Fibroblast of villous mesenchyme (primary cell): ENCODE data around the gene RFNG. TPM values are rescaled to one million over a fixed set of nuclear protein-coding genes. Genes with fewer than 3 reads are reported as not detected.

Experiments used
- DNase-seq: peaks from one replicate; pipeline ENCODE4 v3.0.0-alpha.2; 2010; ENCODE audit warnings: low read depth
- H3K4me3 ChIP-seq: 2 replicates; pipeline ENCODE4 v1.5.1; 2011; ENCODE audit warnings: low read depth, mild to moderate bottlenecking, low read length
- CTCF ChIP-seq: IDR thresholded peaks from 2 replicates; pipeline ENCODE4 v1.5.1; 2012; ENCODE audit warnings: low read depth, mild to moderate bottlenecking, low read length; ENCODE audit not compliant: insufficient read depth
- total RNA-seq: library from RNA; depleted of rRNA; stranded (reverse); fragments of >200 nt; gene quantifications from 2 replicates; pipeline ENCODE4 v1.2.3, GENCODE V29; 2012

RFNG gene
- total RNA-seq, 1 donor: 47.5 TPM

GRCh38 chr17:82019690-82020571 is 31.7 kb downstream of the RFNG start:
- DNase-seq: peak; percentile 41
- H3K4me3 ChIP-seq: no peak overlapping the region
- TF ChIP-seq CTCF: peak; percentile 73

GRCh38 chr17:82018989-82019689 is 32.5 kb downstream of the RFNG start:
- no peak for TF ChIP-seq CTCF
- no peak for DNase-seq

GRCh38 chr17:82018152-82018988 is 33.2 kb downstream of the RFNG start:
- no peak for DNase-seq
- no peak for TF ChIP-seq CTCF

More at GRCh38 chr17:82018989-82019689, 32.5 kb downstream of the RFNG start:
- H3K4me3 ChIP-seq: no peak overlapping the region

GRCh38 chr17:82017612-82018151 is 33.9 kb downstream of the RFNG start:
- no peak for TF ChIP-seq CTCF
- no peak for DNase-seq
- H3K4me3 ChIP-seq: no peak overlapping the region

More at GRCh38 chr17:82018152-82018988, 33.2 kb downstream of the RFNG start:
- no peak overlapping the region for H3K4me3 ChIP-seq

- no peak for DNase-seq
- no peak overlapping the region for H3K4me3 ChIP-seq
- no peak for TF ChIP-seq CTCF
Observed at GRCh38 chr17:82016875-82017459, 34.6 kb downstream of the RFNG start.
